Right renal cortex interstitium (tissue), 3 donors: ENCODE results near the gene IL16. TPM values are rescaled to one million over a fixed set of nuclear protein-coding genes. Genes with fewer than 3 reads are reported as not detected.
A peak's percentile ranks its signal among the peaks of the same experiment; 100 is the strongest.
"Not testable (repeated sequence)": the region's sequence is repeated elsewhere in the genome, so short reads cannot be mapped to it uniquely, and the experiment has no call there.

Experiments
- DNase-seq, 3 donors: peaks; one replicate each; pipeline ENCODE4 v3.0.0-alpha.2; 2013; ENCODE audit warnings: low read depth in 3 of 3, low spot score in 2 of 3
- polyA plus RNA-seq, 3 donors: library from polyadenylated mRNA; unstranded; fragments of 120-200 nt; gene quantifications; one replicate each; pipeline ENCODE4 v1.2.1, GENCODE V29; 2013; ENCODE audit not compliant: insufficient read length in 3 of 3

IL16 gene
- 1 to 10 TPM; 4.9 to 6.2 (median 6.1) TPM for polyA plus RNA-seq

GRCh38 chr15:81196576-81197254 lies at the start of gene IL16:
TSS of gene IL16 (plus strand) at chr15:81196879. CDS start at chr15:81225400, 28,521 bp downstream.
- DNase-seq: no peak

- no peak for DNase-seq
Observed at GRCh38 chr15:81151389-81151788, 45.3 kb upstream of the IL16 start.

- no peak for DNase-seq
Observed at GRCh38 chr15:81152339-81152738, 44.3 kb upstream of the IL16 start.

GRCh38 chr15:81152799-81153198 lies 43.9 kb upstream of the IL16 start:
- no peak for DNase-seq

GRCh38 chr15:81155375-81156218 lies 41.1 kb upstream of the IL16 start:
- DNase-seq: peak in 1 of 3 donors; percentile 6

GRCh38 chr15:81156324-81156723 lies 40.4 kb upstream of the IL16 start:
- no peak for DNase-seq

GRCh38 chr15:81157195-81157938 lies 39.3 kb upstream of the IL16 start:
- DNase-seq: no peak

- DNase-seq: no peak
Observed at GRCh38 chr15:81157939-81158223, 38.8 kb upstream of the IL16 start.

- not testable (repeated sequence) for DNase-seq
Observed at GRCh38 chr15:81158561-81158960, 38.1 kb upstream of the IL16 start.

- DNase-seq: peak in 2 of 3 donors; percentile 5 to 7
Observed at GRCh38 chr15:81160312-81161159, 36.1 kb upstream of the IL16 start.

GRCh38 chr15:81161160-81161673 lies 35.5 kb upstream of the IL16 start:
- DNase-seq: no peak

- DNase-seq: no peak
Observed at GRCh38 chr15:81161851-81162250, 34.8 kb upstream of the IL16 start.

GRCh38 chr15:81163961-81164800 lies 32.5 kb upstream of the IL16 start:
- DNase-seq: no peak

GRCh38 chr15:81165535-81165934 lies 31.1 kb upstream of the IL16 start:
- no peak for DNase-seq

- DNase-seq: no peak
Observed at GRCh38 chr15:81166636-81167305, 29.9 kb upstream of the IL16 start.

GRCh38 chr15:81168131-81168526 lies 28.6 kb upstream of the IL16 start:
- no peak for DNase-seq

- DNase-seq: no peak
Observed at GRCh38 chr15:81168644-81169043, 28.0 kb upstream of the IL16 start.

GRCh38 chr15:81170511-81170910 lies 26.2 kb upstream of the IL16 start:
- DNase-seq: no peak

GRCh38 chr15:81171286-81171685 lies 25.4 kb upstream of the IL16 start:
- no peak for DNase-seq
